HG02852 (cell line): ENCODE results near the gene ELL.
"Not testable (repeated sequence)": the region's sequence is repeated elsewhere in the genome, so short reads cannot be mapped to it uniquely, and the experiment has no call there.

Experiments
- ATAC-seq: cut with Tn5 transposase; IDR thresholded peaks from one replicate; pipeline ENCODE4 v1.9.1; 2021; ENCODE audit warnings: mild to moderate bottlenecking, moderate library complexity; ENCODE audit not compliant: unreplicated experiment

The ELL gene

GRCh38 chr19:18521692-18522123 lies at the start of gene ELL:
TSS of gene ELL (minus strand) at chr19:18522070. CDS start at chr19:18522055, 15 bp downstream.
- ATAC-seq, result peak; percentile 2

DNA sequence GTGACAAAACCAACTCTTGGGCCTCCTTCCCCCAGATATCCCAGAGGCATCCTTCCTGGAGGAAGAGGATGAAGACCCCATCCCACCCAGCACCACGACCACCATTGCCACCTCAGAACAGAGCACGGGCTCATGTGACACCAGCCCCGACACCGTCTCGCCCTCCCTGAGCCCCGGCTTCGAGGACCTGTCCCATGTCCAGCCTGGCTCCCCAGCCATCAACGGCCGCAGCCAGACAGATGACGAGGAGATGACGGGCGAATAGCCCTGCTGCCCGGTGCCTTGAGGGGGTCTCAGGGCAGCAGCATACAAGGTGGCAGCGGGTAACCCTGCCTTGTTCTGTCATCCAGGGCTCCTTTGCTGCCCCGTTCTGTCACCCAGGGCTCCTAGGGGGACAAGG lies 46.5 kb upstream of the ELL start:
- ATAC-seq, result no peak

DNA sequence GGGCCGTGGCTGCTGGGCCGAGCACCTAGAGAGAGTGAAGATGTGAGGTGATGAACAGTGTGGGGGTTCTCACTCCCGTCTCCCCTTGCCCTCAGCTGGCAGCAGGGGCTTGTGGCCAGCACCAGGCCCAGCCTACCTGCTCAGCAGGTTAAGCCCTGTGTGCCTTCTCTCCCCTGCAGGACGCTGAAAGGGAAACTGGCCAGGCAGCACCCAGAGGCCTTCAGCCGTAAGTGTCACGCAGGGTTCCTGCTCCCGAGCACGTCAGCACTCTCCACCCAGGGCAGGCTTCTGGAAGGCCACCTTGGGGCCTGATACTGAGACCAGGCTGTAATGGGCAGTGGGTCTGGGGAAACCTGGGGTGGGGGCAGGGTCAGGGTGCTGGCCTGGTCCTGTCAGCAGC lies 45.1 kb upstream of the ELL start:
- ATAC-seq, result no peak

DNA sequence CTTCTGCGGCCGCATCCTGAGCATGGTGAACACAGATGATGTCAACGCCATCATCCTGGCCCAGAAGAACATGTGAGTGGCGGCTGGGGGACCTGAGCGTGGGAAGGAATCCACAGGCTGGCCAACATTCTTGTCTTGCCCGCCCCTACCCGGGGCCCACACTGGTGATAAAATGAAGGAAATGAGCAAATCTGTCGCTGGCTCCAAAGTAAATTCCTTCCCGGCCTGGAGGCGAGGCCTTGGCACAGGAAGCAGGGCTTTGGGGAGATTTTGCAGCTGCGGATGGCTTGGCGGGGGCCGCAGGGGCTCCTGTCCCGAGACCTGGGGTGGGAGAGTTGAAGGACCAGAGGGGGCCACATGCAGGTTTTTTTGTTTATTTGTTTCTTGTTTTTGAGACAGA lies 40.2 kb upstream of the ELL start:
- no peak for ATAC-seq

GRCh38 chr19:18559685-18560084 lies 37.8 kb upstream of the ELL start:
- ATAC-seq, result no peak

DNA sequence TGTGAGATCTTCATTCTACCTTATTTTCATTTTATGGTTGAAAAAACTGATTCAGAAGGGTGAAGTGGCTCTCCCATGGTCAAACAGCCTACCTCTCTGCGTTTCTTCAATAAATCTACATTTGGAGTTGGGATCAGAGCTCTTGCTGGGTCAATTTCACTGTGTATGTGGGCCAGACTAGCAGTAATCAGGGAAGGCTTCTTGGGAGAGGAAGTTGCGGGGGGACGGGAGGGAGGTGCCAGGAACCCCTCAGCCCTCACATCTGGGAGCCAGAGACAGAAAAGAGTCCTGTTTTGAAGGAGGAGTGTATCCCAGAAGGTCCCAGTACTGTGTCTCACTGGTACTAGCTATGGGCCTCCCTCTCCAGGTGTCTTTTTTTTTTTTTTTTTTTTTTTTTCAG lies 36.7 kb upstream of the ELL start:
- ATAC-seq, result no peak

GRCh38 chr19:18558202-18558555 lies 36.3 kb upstream of the ELL start:
- ATAC-seq, result no peak

DNA sequence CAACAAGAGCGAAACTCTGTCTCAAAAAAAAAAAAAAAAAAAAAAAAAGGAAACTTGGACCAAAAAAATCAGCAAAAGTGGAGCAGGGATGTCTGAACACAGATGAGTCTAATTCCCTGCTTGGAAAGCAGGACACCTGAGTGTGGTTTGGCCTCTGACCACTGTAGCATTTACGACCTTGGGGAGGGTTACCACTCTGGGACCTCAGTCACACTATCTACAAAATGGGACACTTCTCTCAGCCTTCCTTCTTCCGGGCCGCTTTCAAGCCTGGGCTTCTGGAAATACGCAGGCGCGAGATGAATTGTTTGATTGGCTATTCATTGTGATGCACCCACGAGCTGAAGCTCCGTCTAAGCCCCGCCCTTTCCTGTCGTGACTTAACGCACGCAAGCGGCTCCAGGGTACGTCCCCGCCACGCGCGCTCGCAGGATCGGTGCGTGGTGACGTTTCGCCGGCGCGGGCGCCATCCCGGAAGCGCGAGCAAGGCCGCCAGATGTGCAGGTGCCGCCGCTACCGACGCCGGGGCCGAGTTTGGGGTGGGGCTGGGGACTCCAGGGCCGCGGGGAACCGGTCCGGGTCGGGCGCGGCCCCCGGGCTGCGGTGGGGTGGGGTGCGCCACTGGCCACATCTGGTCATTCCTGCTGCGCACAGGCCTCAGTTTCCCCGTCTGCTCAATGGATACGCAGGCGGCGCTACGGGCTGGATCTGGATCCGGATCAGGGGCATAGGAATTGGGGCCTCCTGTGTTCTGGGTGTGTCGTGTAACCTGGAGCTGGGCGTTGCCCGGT lies 35.7 kb upstream of the ELL start, which contains the start of gene KXD1:
KXD1 (plus strand) TSS at position 460 of the 791 bp plus-strand sequence. CDS start 4,187 bp downstream, outside the sequence.
- ATAC-seq, result peak; percentile 90

DNA sequence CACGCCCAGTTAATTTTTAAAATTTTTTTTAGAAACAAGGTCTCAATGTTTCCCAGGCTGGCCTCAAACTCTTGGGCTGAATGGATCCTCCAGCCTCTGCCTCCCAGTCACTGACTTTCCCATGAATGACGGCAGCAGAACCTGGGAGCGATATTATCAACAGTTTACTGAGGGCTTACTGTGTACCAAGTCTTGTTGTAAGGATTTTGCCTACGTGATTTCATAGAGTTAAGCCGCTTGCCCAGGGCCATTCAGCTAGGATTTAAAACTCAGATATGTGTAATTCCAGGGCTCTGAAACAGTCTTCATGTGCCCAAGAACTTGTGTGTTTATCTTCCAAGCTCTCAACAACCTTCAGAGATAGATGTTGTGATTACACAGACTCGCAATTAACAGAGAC lies 29.8 kb upstream of the ELL start:
- ATAC-seq, result no peak

- ATAC-seq, result peak; percentile 47
Measured at GRCh38 chr19:18543814-18544475, 22.1 kb upstream of the ELL start.

GRCh38 chr19:18542941-18543813 lies 21.3 kb upstream of the ELL start, which contains the start of gene FKBP8:
TSS of gene FKBP8 (minus strand) at chr19:18543573. CDS start at chr19:18541970, 1,603 bp downstream.
- ATAC-seq, result peak; percentile 93

DNA sequence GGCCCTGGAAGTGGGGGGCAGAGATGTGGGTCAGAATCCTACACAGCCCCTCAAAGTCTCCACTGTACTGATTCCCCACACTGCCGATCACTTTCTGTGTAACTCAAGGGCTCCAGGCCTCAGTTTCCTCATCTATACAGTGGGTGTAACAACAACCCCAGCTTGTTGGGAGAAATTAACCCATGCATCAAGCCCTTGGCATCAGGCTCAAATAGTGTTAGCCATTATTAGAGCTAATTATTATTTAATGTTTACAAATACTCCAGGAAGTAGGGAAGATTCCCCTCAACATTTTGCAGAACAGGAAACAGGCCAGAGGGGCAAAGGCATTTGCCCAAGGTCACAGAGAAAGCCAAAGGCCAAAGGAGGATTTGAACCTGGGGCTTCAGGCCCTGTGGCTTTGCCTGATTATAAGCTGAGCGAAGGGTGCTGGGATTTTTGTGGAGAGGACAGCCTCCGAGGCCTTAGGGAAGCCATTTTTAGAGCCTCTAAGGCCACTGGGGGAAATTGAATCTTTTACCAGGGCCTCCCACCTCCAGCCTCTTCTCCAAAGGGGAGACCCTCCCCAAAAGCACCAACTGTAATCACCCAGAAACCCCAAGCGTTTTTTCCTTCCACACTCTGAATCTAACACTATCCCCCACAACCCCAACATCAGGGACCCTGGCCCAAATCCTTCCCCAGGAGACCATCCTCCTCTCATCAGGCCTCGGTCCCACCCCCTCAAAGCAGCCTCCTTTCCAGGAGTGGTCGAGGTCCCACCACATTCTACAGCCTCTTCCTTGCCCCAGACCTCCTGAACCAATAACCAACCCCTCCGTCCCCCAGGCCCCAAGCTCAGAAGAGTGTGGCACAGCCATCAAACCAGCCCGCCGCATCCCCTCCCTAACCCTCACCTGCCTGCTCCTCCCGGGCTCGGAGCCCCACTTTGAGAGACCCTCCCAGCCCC lies 20.4 kb upstream of the ELL start:
- no peak for ATAC-seq

DNA sequence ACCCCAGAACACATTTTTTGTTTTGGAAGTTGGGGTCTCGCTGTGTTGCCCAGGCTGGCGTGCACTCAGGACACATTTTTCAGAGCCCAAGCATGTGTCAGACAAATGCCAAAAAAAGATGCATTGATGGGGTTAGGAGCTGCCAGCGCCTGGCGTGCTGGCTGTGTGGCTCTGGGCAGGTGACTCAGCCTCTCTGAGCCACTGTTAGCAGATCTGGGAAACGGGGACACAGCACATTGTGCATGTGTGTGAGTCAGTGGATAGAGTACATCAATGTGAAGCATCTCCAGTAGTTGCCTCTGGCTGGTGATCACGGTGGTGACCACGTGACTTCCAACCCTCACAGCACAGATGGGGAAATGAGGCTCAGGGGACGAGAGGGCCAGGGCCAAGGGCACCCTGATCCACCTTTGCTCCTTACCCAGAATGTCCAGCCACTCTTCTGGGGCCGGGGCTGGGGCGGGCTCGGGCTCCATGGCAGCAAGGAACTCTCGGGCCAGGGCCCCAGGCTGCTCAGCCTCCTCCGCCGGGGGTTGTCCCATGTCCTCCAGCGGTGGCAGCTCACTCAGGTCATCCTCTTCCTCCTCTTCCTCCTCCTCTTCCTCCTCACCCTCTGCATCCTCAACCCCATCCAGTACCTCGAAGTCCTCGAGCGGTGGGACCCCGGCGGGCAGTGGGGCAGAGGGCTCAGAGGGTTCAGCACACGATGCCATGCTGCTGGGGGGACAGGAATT lies 19.6 kb upstream of the ELL start:
- no peak for ATAC-seq

- not testable (repeated sequence) for ATAC-seq
Measured at GRCh38 chr19:18540200-18540599, 18.3 kb upstream of the ELL start.

- ATAC-seq, result no peak
Measured at GRCh38 chr19:18539372-18539771, 17.5 kb upstream of the ELL start.

- no peak for ATAC-seq
Measured at GRCh38 chr19:18538115-18538514, 16.2 kb upstream of the ELL start.

- no peak for ATAC-seq
Measured at GRCh38 chr19:18537431-18537830, 15.6 kb upstream of the ELL start.

DNA sequence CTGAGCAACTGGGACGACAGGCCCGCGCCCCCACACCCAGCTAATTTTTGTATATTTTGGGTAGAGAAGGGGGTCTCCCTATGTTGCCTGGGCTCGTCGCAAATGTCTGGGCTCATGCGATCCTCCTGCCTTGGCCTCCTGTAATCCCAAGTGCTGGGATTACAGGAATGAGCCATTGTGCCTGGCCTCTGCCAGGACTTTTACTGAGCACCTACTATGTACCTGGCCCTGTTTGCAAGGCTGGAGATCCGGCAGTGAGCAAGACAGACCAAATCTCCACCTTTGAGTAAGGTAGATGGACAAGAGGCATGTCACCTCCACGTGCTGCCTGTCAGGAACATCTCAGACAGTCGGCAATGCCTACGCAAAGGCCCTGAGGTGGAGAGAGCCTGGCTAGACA lies 14.6 kb upstream of the ELL start:
- no peak for ATAC-seq

- no peak for ATAC-seq
Measured at GRCh38 chr19:18533058-18533457, 11.2 kb upstream of the ELL start.
